Measurements from ENCODE around the gene HRAS.

The HRAS gene

GRCh38 chr11:531919-532526 is 3.4 kb downstream of the HRAS start:
- TF ChIP-seq, protein P1, sequence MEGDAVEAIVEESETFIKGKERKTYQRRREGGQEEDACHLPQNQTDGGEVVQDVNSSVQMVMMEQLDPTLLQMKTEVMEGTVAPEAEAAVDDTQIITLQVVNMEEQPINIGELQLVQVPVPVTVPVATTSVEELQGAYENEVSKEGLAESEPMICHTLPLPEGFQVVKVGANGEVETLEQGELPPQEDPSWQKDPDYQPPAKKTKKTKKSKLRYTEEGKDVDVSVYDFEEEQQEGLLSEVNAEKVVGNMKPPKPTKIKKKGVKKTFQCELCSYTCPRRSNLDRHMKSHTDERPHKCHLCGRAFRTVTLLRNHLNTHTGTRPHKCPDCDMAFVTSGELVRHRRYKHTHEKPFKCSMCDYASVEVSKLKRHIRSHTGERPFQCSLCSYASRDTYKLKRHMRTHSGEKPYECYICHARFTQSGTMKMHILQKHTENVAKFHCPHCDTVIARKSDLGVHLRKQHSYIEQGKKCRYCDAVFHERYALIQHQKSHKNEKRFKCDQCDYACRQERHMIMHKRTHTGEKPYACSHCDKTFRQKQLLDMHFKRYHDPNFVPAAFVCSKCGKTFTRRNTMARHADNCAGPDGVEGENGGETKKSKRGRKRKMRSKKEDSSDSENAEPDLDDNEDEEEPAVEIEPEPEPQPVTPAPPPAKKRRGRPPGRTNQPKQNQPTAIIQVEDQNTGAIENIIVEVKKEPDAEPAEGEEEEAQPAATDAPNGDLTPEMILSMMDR (IDR thresholded peaks at IDR 0.05; ENCODE audit: control extremely low read depth, extremely low read depth, low read depth, missing control alignments), result no peak
- no peak for DNase-seq (ENCODE audit: extremely low spot score)
- ChIA-PET CTCF (interaction anchor here (2.6 to 6.8 kb wide), 2 partner anchors 13 to 190 kb away, joined by 7 to 77 read pairs; no protein-coding TSS in a partner anchor), POLR2A (interaction anchor here (0.6 kb wide), 1 partner anchor 59 kb away, joined by 3 read pairs; no protein-coding TSS in a partner anchor)

- ChIA-PET CTCF (interaction anchor here (6.8 kb wide), 1 partner anchor 12 kb away, joined by 77 read pairs; no protein-coding TSS in a partner anchor), POLR2A (interaction anchor here (0.6 kb wide), 1 partner anchor 60 kb away, joined by 3 read pairs; no protein-coding TSS in a partner anchor)
- DNase-seq (ENCODE audit: extremely low spot score), result no peak
- TF ChIP-seq, protein P1 (IDR thresholded peaks at IDR 0.05; ENCODE audit: control extremely low read depth, extremely low read depth, low read depth, missing control alignments), result no peak
Observed at GRCh38 chr11:530960-531831, 4.2 kb downstream of the HRAS start.

DNA sequence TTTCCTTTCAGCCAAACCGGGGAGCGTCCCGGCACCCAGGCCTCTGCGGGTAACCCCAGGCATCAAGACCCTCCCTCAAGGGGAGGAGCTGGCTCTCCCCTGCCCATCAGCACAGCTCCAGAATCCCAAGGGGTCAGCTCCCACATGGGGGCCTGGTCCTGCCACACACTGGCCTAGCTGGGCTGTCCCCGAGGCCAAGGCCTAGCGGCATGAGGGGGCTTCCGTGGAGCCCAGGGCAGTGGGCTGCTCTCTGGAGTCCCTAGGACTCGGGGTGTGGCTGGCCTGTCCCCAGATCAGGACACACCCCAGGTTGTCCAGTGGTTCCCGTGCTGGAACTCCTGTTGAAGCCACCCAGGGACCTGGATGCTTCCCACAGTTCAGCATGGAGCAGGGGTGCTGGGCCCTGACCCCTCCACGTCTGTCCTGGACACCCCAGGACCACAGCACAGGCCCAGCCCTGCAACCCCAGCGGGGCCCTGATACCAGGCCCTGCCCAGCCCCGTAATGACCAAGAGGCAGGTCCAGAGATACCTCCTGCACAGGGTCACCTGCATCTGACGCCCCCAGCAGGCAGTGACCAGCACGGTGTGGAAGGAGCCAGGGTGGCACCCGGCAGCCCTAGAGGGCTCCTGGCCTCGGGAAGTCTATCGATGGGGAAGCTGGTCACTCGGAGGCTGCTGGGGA is 5.5 kb downstream of the HRAS start:
- ChIA-PET CTCF (interaction anchor here (1.4 to 6.8 kb wide), 2 partner anchors 11 kb away, joined by 5 to 77 read pairs; no protein-coding TSS in a partner anchor), POLR2A (no interaction called here)
- TF ChIP-seq, protein P1 (IDR thresholded peaks at IDR 0.05; ENCODE audit: control extremely low read depth, extremely low read depth, low read depth, missing control alignments), result no peak
- DNase-seq (ENCODE audit: extremely low spot score), result no peak

DNA sequence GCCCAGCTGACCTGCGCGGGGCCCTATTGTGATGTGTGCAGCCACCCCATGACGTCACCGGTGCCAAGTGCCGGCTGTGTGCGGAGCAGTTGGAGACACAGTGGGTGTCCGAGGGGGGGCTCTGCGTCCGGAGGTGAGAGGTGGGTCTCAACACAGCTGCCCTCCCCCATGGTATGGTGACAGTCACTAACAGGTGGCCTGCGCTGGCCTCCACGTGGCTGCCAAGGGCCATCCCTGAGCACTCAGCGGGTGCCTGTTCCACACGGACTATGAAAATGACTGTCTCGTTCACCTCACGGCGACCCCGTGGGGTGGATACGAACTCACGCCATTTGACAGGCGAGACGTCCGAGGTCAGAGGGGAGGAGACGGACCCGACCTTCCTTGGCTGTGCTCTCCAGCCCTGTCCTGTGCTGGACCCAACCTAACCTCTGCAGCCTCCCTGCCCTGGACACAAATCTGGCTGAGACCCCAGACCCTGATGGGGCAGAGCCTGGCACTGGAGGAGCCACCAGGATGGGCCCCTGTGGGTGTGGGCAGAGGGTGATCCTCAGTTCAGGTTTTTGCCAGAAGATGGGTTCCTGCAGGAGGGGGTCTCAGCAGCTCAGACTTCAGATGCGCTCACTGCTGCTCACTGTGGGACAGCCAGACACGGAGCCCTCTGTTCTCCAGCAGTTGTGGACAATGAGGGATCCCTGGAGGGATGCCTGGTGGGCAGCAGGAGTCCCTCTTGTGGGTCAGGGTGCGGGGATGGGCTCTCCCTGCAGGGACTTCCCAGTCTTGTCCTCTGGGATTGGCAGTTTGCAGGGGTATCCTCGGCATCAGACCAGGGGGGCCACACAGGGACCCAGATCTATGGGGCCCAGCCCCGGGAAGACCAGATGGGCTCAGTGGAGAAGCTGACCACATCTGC is 6.3 kb downstream of the HRAS start:
- no peak for DNase-seq (ENCODE audit: extremely low spot score)
- CTCF ChIA-PET, result interaction anchor here (1.4 to 1.9 kb wide), 2 partner anchors 10 kb away, joined by 5 to 11 read pairs; no protein-coding TSS in a partner anchor

DNA sequence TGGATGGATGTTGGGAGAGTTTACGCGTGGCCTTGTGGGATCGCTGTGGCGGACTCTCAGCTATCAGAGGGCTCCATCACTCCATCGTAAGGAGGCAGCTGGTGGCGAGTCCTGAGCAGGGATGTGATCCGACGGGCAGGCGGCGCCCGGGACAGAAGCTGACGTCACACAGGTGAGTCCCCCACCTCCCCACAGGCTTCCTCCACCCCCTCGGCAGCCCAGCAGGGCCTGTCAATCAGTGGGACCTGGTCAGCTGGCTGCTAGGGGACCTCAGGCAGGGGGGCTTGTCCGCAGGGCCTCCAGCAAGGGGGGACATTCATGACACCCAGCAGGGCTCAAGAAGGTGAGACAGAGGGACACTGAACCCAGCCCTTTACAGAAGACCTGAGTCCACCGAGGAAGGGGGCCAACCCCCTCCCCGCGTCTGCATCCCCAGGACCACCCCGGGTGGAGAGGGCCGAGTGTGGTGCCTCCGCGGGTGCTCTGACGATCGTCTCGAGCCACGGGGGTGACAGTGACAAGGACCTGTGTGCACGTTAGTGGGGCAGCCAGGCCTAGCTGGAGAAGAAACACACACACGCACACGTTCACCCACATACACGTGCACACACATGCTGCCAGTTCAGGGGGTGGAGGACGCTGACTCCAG is 7.1 kb downstream of the HRAS start:
- DNase-seq (ENCODE audit: extremely low spot score), result no peak
- TF ChIP-seq, protein P1 (IDR thresholded peaks at IDR 0.05; ENCODE audit: control extremely low read depth, extremely low read depth, low read depth, missing control alignments), result no peak
- POLR2A ChIA-PET, result no interaction called here
- CTCF ChIA-PET, result interaction anchor here (1.9 to 2.0 kb wide), 2 partner anchors 9 to 10 kb away, joined by 4 to 11 read pairs; no protein-coding TSS in a partner anchor

More for the DNA sequence above, 6.3 kb downstream of the HRAS start:
- POLR2A ChIA-PET, result no interaction called here
- TF ChIP-seq, protein P1 (IDR thresholded peaks at IDR 0.05; ENCODE audit: control extremely low read depth, extremely low read depth, low read depth, missing control alignments), result no peak

Data from GM10248 (cell line).